ENCODE measurements around the gene CMIP. TPM values are rescaled to one million over a fixed set of nuclear protein-coding genes. Genes with fewer than 3 reads are reported as not detected.
"Not testable (repeated sequence)": the region's sequence is repeated elsewhere in the genome, so short reads cannot be mapped to it uniquely, and the experiment has no call there.

Gene CMIP
- total RNA-seq, 5 donors from 2014 or later (not counting 1 experiment from before 2014, with no cell fraction given) = 39.8 to 55.9 (median 42.6) TPM

- peaks cover 10 to 19% of the 10 kb centered on the region in 2 donors for H3K36me3 ChIP-seq (ENCODE audit: control insufficient read depth in 2 of 2, extremely low read depth in 1 of 2, insufficient read depth in 1 of 2, low read length in 1 of 2)
- ATAC-seq (replicated peaks in 1 of 4) (no peak), DNase-seq (no peak)
- H3K4me3 Mint-ChIP-seq = no peak overlapping the region
- no peaks in the 10 kb centered on the region for H3K27me3 ChIP-seq (replicated peaks in 1 of 2; ENCODE audit: control insufficient read depth in 2 of 2, extremely low read depth in 1 of 2, insufficient read depth in 2 of 2, low read length in 1 of 2)
- no peak overlapping the region for H3K27ac Mint-ChIP-seq
- 98% methylated on average over 6 of the region's 7 CpGs for WGBS (ENCODE audit: insufficient coverage)
- POLR2A ChIA-PET = no interaction called here
- no peak overlapping the region for H3K4me3 ChIP-seq (ENCODE audit: control insufficient read depth in 1 of 2, extremely low read depth in 1 of 2, low read length in 1 of 2)
- H3K9me3 ChIP-seq = no peaks in the 10 kb centered on the region
- peaks cover 16 to 21% (median 18%) of the 10 kb centered on the region in 3 donors for H3K4me1 Mint-ChIP-seq
- H3K27ac ChIP-seq (ENCODE audit: low read length) = no peak overlapping the region
- H3K27me3 Mint-ChIP-seq = no peaks in the 10 kb centered on the region
- CTCF ChIA-PET = no interaction called here
- peaks cover 14% of the 10 kb centered on the region for H3K36me3 Mint-ChIP-seq
- H3K4me1 ChIP-seq (ENCODE audit: control insufficient read depth in 1 of 2, extremely low read depth in 1 of 2, insufficient read depth in 2 of 2, low read length in 2 of 2) = peaks cover 0 to 16% of the 10 kb centered on the region in 2 experiments
- H3K9me3 Mint-ChIP-seq = no peaks in the 10 kb centered on the region
Observed at GRCh38 chr16:81687131-81687456, 242.5 kb downstream of the CMIP start.

GRCh38 chr16:81688182-81688581 lies 243.6 kb downstream of the CMIP start:
- ChIA-PET POLR2A (no interaction called here), CTCF (no interaction called here)
- H3K27me3 ChIP-seq (replicated peaks in 1 of 2; ENCODE audit: control insufficient read depth in 2 of 2, extremely low read depth in 1 of 2, insufficient read depth in 2 of 2, low read length in 1 of 2) = no peaks in the 10 kb centered on the region
- peak; percentile 57 to 64 (median 61) for ATAC-seq (replicated peaks in 1 of 4)
- no peaks in the 10 kb centered on the region for H3K9me3 ChIP-seq
- Mint-ChIP-seq H3K27me3 (no peaks in the 10 kb centered on the region), H3K4me3 (no peak overlapping the region), H3K36me3 (peaks cover 21% of the 10 kb centered on the region), H3K4me1 (peaks cover 16 to 21% (median 18%) of the 10 kb centered on the region in 3 donors), H3K27ac (peak overlapping the region in 1 of 2 donors; percentile 48), H3K9me3 (no peaks in the 10 kb centered on the region)
- peak overlapping the region in 1 of 2 donors; percentile 40 for H3K4me3 ChIP-seq (ENCODE audit: control insufficient read depth in 1 of 2, extremely low read depth in 1 of 2, low read length in 1 of 2)
- DNase-seq = peak in 8 of 35 experiments; percentile 2 to 35 (median 10)
- no peak overlapping the region for H3K27ac ChIP-seq (ENCODE audit: low read length)
- 43% methylated on average over 4 of the region's 7 CpGs for WGBS (ENCODE audit: insufficient coverage)
- H3K4me1 ChIP-seq (ENCODE audit: control insufficient read depth in 1 of 2, extremely low read depth in 1 of 2, insufficient read depth in 2 of 2, low read length in 2 of 2) = peaks cover 0 to 16% of the 10 kb centered on the region in 2 experiments
- H3K36me3 ChIP-seq (ENCODE audit: control insufficient read depth in 2 of 2, extremely low read depth in 1 of 2, insufficient read depth in 1 of 2, low read length in 1 of 2) = peaks cover 15 to 30% of the 10 kb centered on the region in 2 donors

GRCh38 chr16:81688839-81689238 lies 244.2 kb downstream of the CMIP start:
- H3K27ac ChIP-seq (ENCODE audit: low read length); H3K9me3 ChIP-seq; ATAC-seq (replicated peaks in 1 of 4); POLR2A ChIA-PET; H3K9me3 Mint-ChIP-seq; H3K4me3 Mint-ChIP-seq; H3K27me3 ChIP-seq (replicated peaks in 1 of 2; ENCODE audit: control insufficient read depth in 2 of 2, extremely low read depth in 1 of 2, insufficient read depth in 2 of 2, low read length in 1 of 2); H3K4me3 ChIP-seq (ENCODE audit: control insufficient read depth in 1 of 2, extremely low read depth in 1 of 2, low read length in 1 of 2); CTCF ChIA-PET; H3K27ac Mint-ChIP-seq; DNase-seq; H3K27me3 Mint-ChIP-seq: not testable (repeated sequence)
- peaks cover 22% of the 10 kb centered on the region for H3K36me3 Mint-ChIP-seq
- H3K4me1 Mint-ChIP-seq = peaks cover 16 to 21% (median 18%) of the 10 kb centered on the region in 3 donors
- H3K4me1 ChIP-seq (ENCODE audit: control insufficient read depth in 1 of 2, extremely low read depth in 1 of 2, insufficient read depth in 2 of 2, low read length in 2 of 2) = peaks cover 0 to 16% of the 10 kb centered on the region in 2 experiments
- H3K36me3 ChIP-seq (ENCODE audit: control insufficient read depth in 2 of 2, extremely low read depth in 1 of 2, insufficient read depth in 1 of 2, low read length in 1 of 2) = peaks cover 14 to 35% of the 10 kb centered on the region in 2 donors
- no CpG with 5 or more reads among the region's 5 CpGs for WGBS (ENCODE audit: insufficient coverage)

- CTCF ChIA-PET = interaction anchor here in 1 of 2 donors (0.8 kb wide), 1 partner anchor 262 kb away, joined by 6 read pairs; no protein-coding TSS in a partner anchor
- H3K27me3 ChIP-seq (replicated peaks in 1 of 2; ENCODE audit: control insufficient read depth in 2 of 2, extremely low read depth in 1 of 2, insufficient read depth in 2 of 2, low read length in 1 of 2) = no peaks in the 10 kb centered on the region
- POLR2A ChIA-PET = no interaction called here
Observed at GRCh38 chr16:81692021-81692420, 247.4 kb downstream of the CMIP start.

GRCh38 chr16:81692571-81692970 lies 248.0 kb downstream of the CMIP start:
- DNase-seq = no peak
- Histone ChIP-seq H3K4me1 (ENCODE audit: control insufficient read depth in 1 of 2, extremely low read depth in 1 of 2, insufficient read depth in 2 of 2, low read length in 2 of 2) (peaks cover 0 to 8% of the 10 kb centered on the region in 2 experiments), H3K36me3 (ENCODE audit: control insufficient read depth in 2 of 2, extremely low read depth in 1 of 2, insufficient read depth in 1 of 2, low read length in 1 of 2) (peaks cover 23 to 58% of the 10 kb centered on the region in 2 donors), H3K27me3 (replicated peaks in 1 of 2; ENCODE audit: control insufficient read depth in 2 of 2, extremely low read depth in 1 of 2, insufficient read depth in 2 of 2, low read length in 1 of 2) (no peaks in the 10 kb centered on the region), H3K4me3 (ENCODE audit: control insufficient read depth in 1 of 2, extremely low read depth in 1 of 2, low read length in 1 of 2) (no peak overlapping the region), H3K9me3 (no peaks in the 10 kb centered on the region), H3K27ac (ENCODE audit: low read length) (no peak overlapping the region)
- CTCF ChIA-PET = interaction anchor here in 1 of 2 donors (0.5 to 0.8 kb wide), 2 partner anchors 22 to 263 kb away, joined by 4 to 6 read pairs; no protein-coding TSS in a partner anchor
- ATAC-seq (replicated peaks in 1 of 4) = no peak
- Mint-ChIP-seq H3K36me3 (peaks cover 36% of the 10 kb centered on the region), H3K9me3 (no peaks in the 10 kb centered on the region), H3K4me3 (no peak overlapping the region), H3K27me3 (no peaks in the 10 kb centered on the region), H3K4me1 (peaks cover 4 to 18% (median 11%) of the 10 kb centered on the region in 3 donors), H3K27ac (no peak overlapping the region)
- POLR2A ChIA-PET = no interaction called here
- 95% methylated on average over 12 of the region's 15 CpGs for WGBS (ENCODE audit: insufficient coverage)

More at GRCh38 chr16:81692021-81692420, 247.4 kb downstream of the CMIP start:
- peaks cover 0 to 13% of the 10 kb centered on the region in 2 experiments for H3K4me1 ChIP-seq (ENCODE audit: control insufficient read depth in 1 of 2, extremely low read depth in 1 of 2, insufficient read depth in 2 of 2, low read length in 2 of 2)
- ATAC-seq (replicated peaks in 1 of 4) (no peak), DNase-seq (no peak)
- peaks cover 24 to 53% of the 10 kb centered on the region in 2 donors for H3K36me3 ChIP-seq (ENCODE audit: control insufficient read depth in 2 of 2, extremely low read depth in 1 of 2, insufficient read depth in 1 of 2, low read length in 1 of 2)
- Mint-ChIP-seq H3K4me1 (peaks cover 9 to 19% (median 12%) of the 10 kb centered on the region in 3 donors), H3K9me3 (no peaks in the 10 kb centered on the region), H3K36me3 (peaks cover 36% of the 10 kb centered on the region), H3K4me3 (no peak overlapping the region), H3K27me3 (no peaks in the 10 kb centered on the region), H3K27ac (no peak overlapping the region)
- no peaks in the 10 kb centered on the region for H3K9me3 ChIP-seq
- no peak overlapping the region for H3K27ac ChIP-seq (ENCODE audit: low read length)
- WGBS (ENCODE audit: insufficient coverage) = 99% methylated on average over 16 of the region's 16 CpGs
- no peak overlapping the region for H3K4me3 ChIP-seq (ENCODE audit: control insufficient read depth in 1 of 2, extremely low read depth in 1 of 2, low read length in 1 of 2)

GRCh38 chr16:81693041-81693743 lies 248.6 kb downstream of the CMIP start:
- Mint-ChIP-seq H3K4me3 (no peak overlapping the region), H3K36me3 (peaks cover 36% of the 10 kb centered on the region), H3K27ac (no peak overlapping the region), H3K9me3 (no peaks in the 10 kb centered on the region), H3K4me1 (peaks cover 0 to 12% (median 5%) of the 10 kb centered on the region in 3 donors), H3K27me3 (no peaks in the 10 kb centered on the region)
- Histone ChIP-seq H3K9me3 (no peaks in the 10 kb centered on the region), H3K4me1 (ENCODE audit: control insufficient read depth in 1 of 2, extremely low read depth in 1 of 2, insufficient read depth in 2 of 2, low read length in 2 of 2) (peaks cover 0 to 1% of the 10 kb centered on the region in 2 experiments), H3K36me3 (ENCODE audit: control insufficient read depth in 2 of 2, extremely low read depth in 1 of 2, insufficient read depth in 1 of 2, low read length in 1 of 2) (peaks cover 21 to 63% of the 10 kb centered on the region in 2 donors), H3K27me3 (replicated peaks in 1 of 2; ENCODE audit: control insufficient read depth in 2 of 2, extremely low read depth in 1 of 2, insufficient read depth in 2 of 2, low read length in 1 of 2) (no peaks in the 10 kb centered on the region), H3K27ac (ENCODE audit: low read length) (no peak overlapping the region), H3K4me3 (ENCODE audit: control insufficient read depth in 1 of 2, extremely low read depth in 1 of 2, low read length in 1 of 2) (no peak overlapping the region)
- CTCF ChIA-PET = interaction anchor here in 1 of 2 donors (0.5 kb wide), 1 partner anchor 22 kb away, joined by 4 read pairs; no protein-coding TSS in a partner anchor
- POLR2A ChIA-PET = no interaction called here
- ATAC-seq (replicated peaks in 1 of 4) (no peak), DNase-seq (no peak)
- 95% methylated on average over 27 of the region's 28 CpGs for WGBS (ENCODE audit: insufficient coverage)

All from T-cell (primary cell).